ENCODE results near the gene RNF144A. TPM values are rescaled to one million over a fixed set of nuclear protein-coding genes. Genes with fewer than 3 reads are reported as not detected.

The RNF144A gene
- total and polyA plus RNA-seq, 2 experiments from 2014 or later = 2.8 to 14.7 TPM

DNA sequence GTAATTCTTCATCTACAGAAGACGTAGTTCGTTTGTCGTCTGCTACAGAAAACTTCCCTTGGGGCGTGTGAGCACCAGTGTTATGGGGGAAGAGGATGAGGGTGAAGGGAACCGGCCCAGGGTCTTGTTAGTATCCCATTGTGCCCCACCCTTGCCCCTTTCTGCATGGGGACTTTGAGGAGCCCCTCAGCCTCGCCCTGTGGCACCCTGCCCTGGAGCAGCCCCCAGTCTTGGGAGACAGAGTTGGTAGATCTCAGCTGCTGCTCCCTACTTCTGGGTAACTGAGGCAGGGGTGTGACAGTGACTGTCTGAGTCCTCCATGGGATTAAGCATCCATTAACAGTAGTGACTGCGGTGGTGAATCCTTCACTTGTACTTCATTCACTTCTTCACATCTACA lies 50.1 kb downstream of the RNF144A start:
- no peak for TF ChIP-seq EZH2 (IDR thresholded peaks at IDR 0.05; ENCODE audit: low read depth, unreplicated experiment)
- no peak for TF ChIP-seq STAT1 (IDR thresholded peaks at IDR 0.05; ENCODE audit: unreplicated experiment)
- TF ChIP-seq, protein P1, sequence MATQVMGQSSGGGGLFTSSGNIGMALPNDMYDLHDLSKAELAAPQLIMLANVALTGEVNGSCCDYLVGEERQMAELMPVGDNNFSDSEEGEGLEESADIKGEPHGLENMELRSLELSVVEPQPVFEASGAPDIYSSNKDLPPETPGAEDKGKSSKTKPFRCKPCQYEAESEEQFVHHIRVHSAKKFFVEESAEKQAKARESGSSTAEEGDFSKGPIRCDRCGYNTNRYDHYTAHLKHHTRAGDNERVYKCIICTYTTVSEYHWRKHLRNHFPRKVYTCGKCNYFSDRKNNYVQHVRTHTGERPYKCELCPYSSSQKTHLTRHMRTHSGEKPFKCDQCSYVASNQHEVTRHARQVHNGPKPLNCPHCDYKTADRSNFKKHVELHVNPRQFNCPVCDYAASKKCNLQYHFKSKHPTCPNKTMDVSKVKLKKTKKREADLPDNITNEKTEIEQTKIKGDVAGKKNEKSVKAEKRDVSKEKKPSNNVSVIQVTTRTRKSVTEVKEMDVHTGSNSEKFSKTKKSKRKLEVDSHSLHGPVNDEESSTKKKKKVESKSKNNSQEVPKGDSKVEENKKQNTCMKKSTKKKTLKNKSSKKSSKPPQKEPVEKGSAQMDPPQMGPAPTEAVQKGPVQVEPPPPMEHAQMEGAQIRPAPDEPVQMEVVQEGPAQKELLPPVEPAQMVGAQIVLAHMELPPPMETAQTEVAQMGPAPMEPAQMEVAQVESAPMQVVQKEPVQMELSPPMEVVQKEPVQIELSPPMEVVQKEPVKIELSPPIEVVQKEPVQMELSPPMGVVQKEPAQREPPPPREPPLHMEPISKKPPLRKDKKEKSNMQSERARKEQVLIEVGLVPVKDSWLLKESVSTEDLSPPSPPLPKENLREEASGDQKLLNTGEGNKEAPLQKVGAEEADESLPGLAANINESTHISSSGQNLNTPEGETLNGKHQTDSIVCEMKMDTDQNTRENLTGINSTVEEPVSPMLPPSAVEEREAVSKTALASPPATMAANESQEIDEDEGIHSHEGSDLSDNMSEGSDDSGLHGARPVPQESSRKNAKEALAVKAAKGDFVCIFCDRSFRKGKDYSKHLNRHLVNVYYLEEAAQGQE (IDR thresholded peaks at IDR 0.05; ENCODE audit: unreplicated experiment) = no peak
- no peak for TF ChIP-seq EZH2phosphoT487 (IDR thresholded peaks at IDR 0.05; ENCODE audit: unreplicated experiment)
- no peak for TF ChIP-seq ZNF331 (CRISPR knock-in tag; IDR thresholded peaks at IDR 0.05; ENCODE audit: low read depth)
- TF ChIP-seq JUNB (IDR thresholded peaks at IDR 0.05; ENCODE audit: unreplicated experiment) = no peak
- TF ChIP-seq, protein P2, sequence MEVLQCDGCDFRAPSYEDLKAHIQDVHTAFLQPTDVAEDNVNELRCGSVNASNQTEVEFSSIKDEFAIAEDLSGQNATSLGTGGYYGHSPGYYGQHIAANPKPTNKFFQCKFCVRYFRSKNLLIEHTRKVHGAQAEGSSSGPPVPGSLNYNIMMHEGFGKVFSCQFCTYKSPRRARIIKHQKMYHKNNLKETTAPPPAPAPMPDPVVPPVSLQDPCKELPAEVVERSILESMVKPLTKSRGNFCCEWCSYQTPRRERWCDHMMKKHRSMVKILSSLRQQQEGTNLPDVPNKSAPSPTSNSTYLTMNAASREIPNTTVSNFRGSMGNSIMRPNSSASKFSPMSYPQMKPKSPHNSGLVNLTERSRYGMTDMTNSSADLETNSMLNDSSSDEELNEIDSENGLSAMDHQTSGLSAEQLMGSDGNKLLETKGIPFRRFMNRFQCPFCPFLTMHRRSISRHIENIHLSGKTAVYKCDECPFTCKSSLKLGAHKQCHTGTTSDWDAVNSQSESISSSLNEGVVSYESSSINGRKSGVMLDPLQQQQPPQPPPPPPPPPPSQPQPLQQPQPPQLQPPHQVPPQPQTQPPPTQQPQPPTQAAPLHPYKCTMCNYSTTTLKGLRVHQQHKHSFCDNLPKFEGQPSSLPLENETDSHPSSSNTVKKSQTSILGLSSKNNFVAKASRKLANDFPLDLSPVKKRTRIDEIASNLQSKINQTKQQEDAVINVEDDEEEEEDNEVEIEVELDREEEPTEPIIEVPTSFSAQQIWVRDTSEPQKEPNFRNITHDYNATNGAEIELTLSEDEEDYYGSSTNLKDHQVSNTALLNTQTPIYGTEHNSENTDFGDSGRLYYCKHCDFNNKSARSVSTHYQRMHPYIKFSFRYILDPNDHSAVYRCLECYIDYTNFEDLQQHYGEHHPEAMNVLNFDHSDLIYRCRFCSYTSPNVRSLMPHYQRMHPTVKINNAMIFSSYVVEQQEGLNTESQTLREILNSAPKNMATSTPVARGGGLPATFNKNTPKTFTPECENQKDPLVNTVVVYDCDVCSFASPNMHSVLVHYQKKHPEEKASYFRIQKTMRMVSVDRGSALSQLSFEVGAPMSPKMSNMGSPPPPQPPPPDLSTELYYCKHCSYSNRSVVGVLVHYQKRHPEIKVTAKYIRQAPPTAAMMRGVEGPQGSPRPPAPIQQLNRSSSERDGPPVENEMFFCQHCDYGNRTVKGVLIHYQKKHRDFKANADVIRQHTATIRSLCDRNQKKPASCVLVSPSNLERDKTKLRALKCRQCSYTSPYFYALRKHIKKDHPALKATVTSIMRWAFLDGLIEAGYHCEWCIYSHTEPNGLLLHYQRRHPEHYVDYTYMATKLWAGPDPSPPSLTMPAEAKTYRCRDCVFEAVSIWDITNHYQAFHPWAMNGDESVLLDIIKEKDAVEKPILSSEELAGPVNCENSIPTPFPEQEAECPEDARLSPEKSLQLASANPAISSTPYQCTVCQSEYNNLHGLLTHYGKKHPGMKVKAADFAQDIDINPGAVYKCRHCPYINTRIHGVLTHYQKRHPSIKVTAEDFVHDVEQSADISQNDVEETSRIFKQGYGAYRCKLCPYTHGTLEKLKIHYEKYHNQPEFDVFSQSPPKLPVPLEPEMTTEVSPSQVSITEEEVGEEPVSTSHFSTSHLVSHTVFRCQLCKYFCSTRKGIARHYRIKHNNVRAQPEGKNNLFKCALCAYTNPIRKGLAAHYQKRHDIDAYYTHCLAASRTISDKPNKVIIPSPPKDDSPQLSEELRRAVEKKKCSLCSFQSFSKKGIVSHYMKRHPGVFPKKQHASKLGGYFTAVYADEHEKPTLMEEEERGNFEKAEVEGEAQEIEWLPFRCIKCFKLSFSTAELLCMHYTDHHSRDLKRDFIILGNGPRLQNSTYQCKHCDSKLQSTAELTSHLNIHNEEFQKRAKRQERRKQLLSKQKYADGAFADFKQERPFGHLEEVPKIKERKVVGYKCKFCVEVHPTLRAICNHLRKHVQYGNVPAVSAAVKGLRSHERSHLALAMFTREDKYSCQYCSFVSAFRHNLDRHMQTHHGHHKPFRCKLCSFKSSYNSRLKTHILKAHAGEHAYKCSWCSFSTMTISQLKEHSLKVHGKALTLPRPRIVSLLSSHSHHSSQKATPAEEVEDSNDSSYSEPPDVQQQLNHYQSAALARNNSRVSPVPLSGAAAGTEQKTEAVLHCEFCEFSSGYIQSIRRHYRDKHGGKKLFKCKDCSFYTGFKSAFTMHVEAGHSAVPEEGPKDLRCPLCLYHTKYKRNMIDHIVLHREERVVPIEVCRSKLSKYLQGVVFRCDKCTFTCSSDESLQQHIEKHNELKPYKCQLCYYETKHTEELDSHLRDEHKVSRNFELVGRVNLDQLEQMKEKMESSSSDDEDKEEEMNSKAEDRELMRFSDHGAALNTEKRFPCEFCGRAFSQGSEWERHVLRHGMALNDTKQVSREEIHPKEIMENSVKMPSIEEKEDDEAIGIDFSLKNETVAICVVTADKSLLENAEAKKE (CRISPR knock-in tag; IDR thresholded peaks at IDR 0.05) = no peak
- no peak for TF ChIP-seq POLR2AphosphoS5 (IDR thresholded peaks at IDR 0.05; ENCODE audit: low read depth)
- no peak for TF ChIP-seq CREB1 (CRISPR knock-in tag; IDR thresholded peaks at IDR 0.05; ENCODE audit: low read depth)
- TF ChIP-seq, protein P3, sequence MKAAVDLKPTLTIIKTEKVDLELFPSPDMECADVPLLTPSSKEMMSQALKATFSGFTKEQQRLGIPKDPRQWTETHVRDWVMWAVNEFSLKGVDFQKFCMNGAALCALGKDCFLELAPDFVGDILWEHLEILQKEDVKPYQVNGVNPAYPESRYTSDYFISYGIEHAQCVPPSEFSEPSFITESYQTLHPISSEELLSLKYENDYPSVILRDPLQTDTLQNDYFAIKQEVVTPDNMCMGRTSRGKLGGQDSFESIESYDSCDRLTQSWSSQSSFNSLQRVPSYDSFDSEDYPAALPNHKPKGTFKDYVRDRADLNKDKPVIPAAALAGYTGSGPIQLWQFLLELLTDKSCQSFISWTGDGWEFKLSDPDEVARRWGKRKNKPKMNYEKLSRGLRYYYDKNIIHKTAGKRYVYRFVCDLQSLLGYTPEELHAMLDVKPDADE (IDR thresholded peaks at IDR 0.05) = no peak
- TF ChIP-seq, protein P4, sequence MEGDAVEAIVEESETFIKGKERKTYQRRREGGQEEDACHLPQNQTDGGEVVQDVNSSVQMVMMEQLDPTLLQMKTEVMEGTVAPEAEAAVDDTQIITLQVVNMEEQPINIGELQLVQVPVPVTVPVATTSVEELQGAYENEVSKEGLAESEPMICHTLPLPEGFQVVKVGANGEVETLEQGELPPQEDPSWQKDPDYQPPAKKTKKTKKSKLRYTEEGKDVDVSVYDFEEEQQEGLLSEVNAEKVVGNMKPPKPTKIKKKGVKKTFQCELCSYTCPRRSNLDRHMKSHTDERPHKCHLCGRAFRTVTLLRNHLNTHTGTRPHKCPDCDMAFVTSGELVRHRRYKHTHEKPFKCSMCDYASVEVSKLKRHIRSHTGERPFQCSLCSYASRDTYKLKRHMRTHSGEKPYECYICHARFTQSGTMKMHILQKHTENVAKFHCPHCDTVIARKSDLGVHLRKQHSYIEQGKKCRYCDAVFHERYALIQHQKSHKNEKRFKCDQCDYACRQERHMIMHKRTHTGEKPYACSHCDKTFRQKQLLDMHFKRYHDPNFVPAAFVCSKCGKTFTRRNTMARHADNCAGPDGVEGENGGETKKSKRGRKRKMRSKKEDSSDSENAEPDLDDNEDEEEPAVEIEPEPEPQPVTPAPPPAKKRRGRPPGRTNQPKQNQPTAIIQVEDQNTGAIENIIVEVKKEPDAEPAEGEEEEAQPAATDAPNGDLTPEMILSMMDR (conservative IDR thresholded peaks at IDR 0.05; ENCODE audit: low read depth in 2 of 2) = no peak
- peaks cover 4% of the 10 kb centered on the region; the same call in 1 of the 3 replicates for H3K4me1 Mint-ChIP-seq
- peaks cover 3% of the 10 kb centered on the region; the same call in 1 of the 3 replicates for H3K9me3 Mint-ChIP-seq
- DNase-seq (ENCODE audit: low spot score) = no peak
- no peaks in the 10 kb centered on the region for H3K27me3 ChIP-seq (ENCODE audit: insufficient read depth)
- H3K79me2 ChIP-seq (replicated peaks; ENCODE audit: insufficient read depth) = no peaks in the 10 kb centered on the region
- H3K36me3 Mint-ChIP-seq (ENCODE audit: low read depth) = peaks cover 12% of the 10 kb centered on the region; the same call in 2 of the 3 replicates
- H3K4me2 ChIP-seq = no peak overlapping the region
- no peak overlapping the region for H3K4me3 ChIP-seq
- ATAC-seq = no peak
- H3K27ac Mint-ChIP-seq = no peak overlapping the region
- H3K9me2 ChIP-seq (ENCODE audit: insufficient read depth) = no peaks in the 10 kb centered on the region
- no peak overlapping the region for H3K4me3 Mint-ChIP-seq
- H3K27ac ChIP-seq (ENCODE audit: low read depth) = no peak overlapping the region
- H4K20me1 ChIP-seq (replicated peaks; ENCODE audit: insufficient read depth) = no peaks in the 10 kb centered on the region
- no peaks in the 10 kb centered on the region for H3K36me3 ChIP-seq (ENCODE audit: insufficient read depth)
- H3F3A ChIP-seq (replicated peaks; ENCODE audit: low read depth) = no peaks in the 10 kb centered on the region
- no peak overlapping the region for H2AFZ ChIP-seq
- H3K4me1 ChIP-seq (ENCODE audit: insufficient read depth) = no peaks in the 10 kb centered on the region
- H3K27me3 Mint-ChIP-seq (ENCODE audit: insufficient read depth, low read depth, poor library complexity) = no peaks in the 10 kb centered on the region
